Activated naive CD8-positive, alpha-beta T cell treated with anti-CD3 and anti-CD28 coated beads, Interleukin-2, amount 50 U/mL, for 24 hours (primary cell): ENCODE results near the gene RNF224.
A peak's percentile ranks its signal among the peaks of the same experiment; 100 is the strongest.

ENCODE experiments used
- ATAC-seq: fragments of 150-1000 bp; cut with Tn5 transposase; one replicate; pipeline ENCODE4 v1.10.0; 2021
- DNase-seq: peaks from one replicate; pipeline ENCODE4 v3.0.0; 2021
- H3K27ac Mint-ChIP-seq: one replicate; pipeline ENCODE4 v1.8.0; 2021; ENCODE audit warnings: mild to moderate bottlenecking, mixed read lengths
- H3K27me3 Mint-ChIP-seq: one replicate; pipeline ENCODE4 v1.8.0; 2021; ENCODE audit warnings: mixed read lengths
- H3K36me3 Mint-ChIP-seq: one replicate; pipeline ENCODE4 v1.8.0; 2021; ENCODE audit warnings: low read depth, mixed read lengths
- H3K4me1 Mint-ChIP-seq: one replicate; pipeline ENCODE4 v1.8.0; 2021; ENCODE audit warnings: mixed read lengths
- H3K4me3 Mint-ChIP-seq: one replicate; pipeline ENCODE4 v1.8.0; 2021; ENCODE audit warnings: mild to moderate bottlenecking, moderate library complexity, mixed read lengths
- H3K9me3 Mint-ChIP-seq: one replicate; pipeline ENCODE4 v1.8.0; 2021; ENCODE audit warnings: mixed read lengths

The RNF224 gene

GRCh38 chr9:137188490-137189296 is 38.6 kb upstream of the RNF224 start, which contains the start of the genes ANAPC2 and SSNA1:
Gene ANAPC2 (minus strand): TSS chr9:137188560. CDS start chr9:137188532, 28 bp downstream.
Gene SSNA1 (plus strand): TSS chr9:137188676. CDS start chr9:137188727, 51 bp downstream.
- H3K27me3 Mint-ChIP-seq: no peaks in the 10 kb centered on the region
- H3K27ac Mint-ChIP-seq: peak within 1 kb of the TSS; percentile 91
- peaks cover 38% of the 10 kb centered on the region for H3K4me1 Mint-ChIP-seq
- H3K4me3 Mint-ChIP-seq: peak within 1 kb of the TSS; percentile 92
- H3K9me3 Mint-ChIP-seq: no peaks in the 10 kb centered on the region
- peak; percentile 97 for DNase-seq
- peaks cover 7% of the 10 kb centered on the region for H3K36me3 Mint-ChIP-seq
- peak; percentile 85 for ATAC-seq

GRCh38 chr9:137189297-137190295 is 37.7 kb upstream of the RNF224 start:
- peaks cover 38% of the 10 kb centered on the region for H3K4me1 Mint-ChIP-seq
- H3K27me3 Mint-ChIP-seq: no peaks in the 10 kb centered on the region
- peaks cover 7% of the 10 kb centered on the region for H3K36me3 Mint-ChIP-seq
- ATAC-seq (peak; percentile 2), DNase-seq (no peak)
- H3K4me3 Mint-ChIP-seq: peak overlapping the region; percentile 92
- no peaks in the 10 kb centered on the region for H3K9me3 Mint-ChIP-seq
- peak overlapping the region; percentile 91 for H3K27ac Mint-ChIP-seq

GRCh38 chr9:137190315-137190856 is 36.9 kb upstream of the RNF224 start:
- no peaks in the 10 kb centered on the region for H3K9me3 Mint-ChIP-seq
- H3K4me3 Mint-ChIP-seq: peak overlapping the region; percentile 92
- peaks cover 7% of the 10 kb centered on the region for H3K36me3 Mint-ChIP-seq
- H3K27ac Mint-ChIP-seq: no peak overlapping the region
- ATAC-seq (no peak), DNase-seq (no peak)
- peaks cover 38% of the 10 kb centered on the region for H3K4me1 Mint-ChIP-seq
- H3K27me3 Mint-ChIP-seq: no peaks in the 10 kb centered on the region

- no peak overlapping the region for H3K27ac Mint-ChIP-seq
- no peaks in the 10 kb centered on the region for H3K9me3 Mint-ChIP-seq
- peaks cover 7% of the 10 kb centered on the region for H3K36me3 Mint-ChIP-seq
- H3K27me3 Mint-ChIP-seq: no peaks in the 10 kb centered on the region
- peaks cover 36% of the 10 kb centered on the region for H3K4me1 Mint-ChIP-seq
- ATAC-seq (no peak), DNase-seq (no peak)
- H3K4me3 Mint-ChIP-seq: no peak overlapping the region
Observed at GRCh38 chr9:137191245-137191644, 36.1 kb upstream of the RNF224 start.

GRCh38 chr9:137191691-137192447 is 35.4 kb upstream of the RNF224 start:
- Mint-ChIP-seq H3K27me3 (no peaks in the 10 kb centered on the region), H3K4me1 (peaks cover 30% of the 10 kb centered on the region), H3K4me3 (no peak overlapping the region), H3K27ac (no peak overlapping the region), H3K9me3 (no peaks in the 10 kb centered on the region), H3K36me3 (peaks cover 7% of the 10 kb centered on the region)
- no peak for ATAC-seq
- no peak for DNase-seq

GRCh38 chr9:137192448-137192780 is 34.9 kb upstream of the RNF224 start:
- Mint-ChIP-seq H3K36me3 (peaks cover 7% of the 10 kb centered on the region), H3K4me1 (peaks cover 25% of the 10 kb centered on the region), H3K9me3 (no peaks in the 10 kb centered on the region), H3K27me3 (no peaks in the 10 kb centered on the region), H3K27ac (no peak overlapping the region), H3K4me3 (no peak overlapping the region)
- ATAC-seq (no peak), DNase-seq (no peak)

GRCh38 chr9:137192859-137193258 is 34.4 kb upstream of the RNF224 start:
- peaks cover 7% of the 10 kb centered on the region for H3K36me3 Mint-ChIP-seq

GRCh38 chr9:137193771-137194170 is 33.5 kb upstream of the RNF224 start:
- Mint-ChIP-seq H3K9me3 (no peaks in the 10 kb centered on the region), H3K27me3 (no peaks in the 10 kb centered on the region), H3K4me1 (peaks cover 19% of the 10 kb centered on the region)

More at GRCh38 chr9:137192859-137193258, 34.4 kb upstream of the RNF224 start:
- Mint-ChIP-seq H3K4me3 (no peak overlapping the region), H3K4me1 (peaks cover 21% of the 10 kb centered on the region), H3K27ac (no peak overlapping the region), H3K27me3 (no peaks in the 10 kb centered on the region), H3K9me3 (no peaks in the 10 kb centered on the region)
- no peak for DNase-seq
- no peak for ATAC-seq

GRCh38 chr9:137194388-137194787 is 32.9 kb upstream of the RNF224 start:
- peaks cover 14% of the 10 kb centered on the region for H3K4me1 Mint-ChIP-seq
- ATAC-seq (no peak), DNase-seq (no peak)
- no peak overlapping the region for H3K4me3 Mint-ChIP-seq
- no peaks in the 10 kb centered on the region for H3K9me3 Mint-ChIP-seq
- H3K27ac Mint-ChIP-seq: no peak overlapping the region
- H3K27me3 Mint-ChIP-seq: no peaks in the 10 kb centered on the region
- H3K36me3 Mint-ChIP-seq: peaks cover 5% of the 10 kb centered on the region

More at GRCh38 chr9:137193771-137194170, 33.5 kb upstream of the RNF224 start:
- H3K27ac Mint-ChIP-seq: no peak overlapping the region
- peaks cover 7% of the 10 kb centered on the region for H3K36me3 Mint-ChIP-seq
- H3K4me3 Mint-ChIP-seq: no peak overlapping the region
- ATAC-seq: no peak
- no peak for DNase-seq

GRCh38 chr9:137194909-137195308 is 32.4 kb upstream of the RNF224 start:
- H3K9me3 Mint-ChIP-seq: no peaks in the 10 kb centered on the region
- no peak overlapping the region for H3K4me3 Mint-ChIP-seq
- H3K27me3 Mint-ChIP-seq: no peaks in the 10 kb centered on the region
- peaks cover 5% of the 10 kb centered on the region for H3K36me3 Mint-ChIP-seq
- ATAC-seq: no peak
- no peak for DNase-seq
- peaks cover 11% of the 10 kb centered on the region for H3K4me1 Mint-ChIP-seq
- H3K27ac Mint-ChIP-seq: no peak overlapping the region

- no peak overlapping the region for H3K4me3 Mint-ChIP-seq
- H3K27me3 Mint-ChIP-seq: no peaks in the 10 kb centered on the region
- peaks cover 3% of the 10 kb centered on the region for H3K36me3 Mint-ChIP-seq
- H3K9me3 Mint-ChIP-seq: no peaks in the 10 kb centered on the region
- ATAC-seq (no peak), DNase-seq (no peak)
- no peak overlapping the region for H3K27ac Mint-ChIP-seq
- H3K4me1 Mint-ChIP-seq: peaks cover 6% of the 10 kb centered on the region
Observed at GRCh38 chr9:137195525-137196220, 31.6 kb upstream of the RNF224 start.

- Mint-ChIP-seq H3K4me3 (no peak overlapping the region), H3K27ac (no peak overlapping the region), H3K27me3 (no peaks in the 10 kb centered on the region), H3K36me3 (no peaks in the 10 kb centered on the region), H3K4me1 (peaks cover 17% of the 10 kb centered on the region), H3K9me3 (no peaks in the 10 kb centered on the region)
- DNase-seq (no peak), ATAC-seq (no peak)
Observed at GRCh38 chr9:137198051-137198901, 29.0 kb upstream of the RNF224 start.

- no peak for ATAC-seq
- H3K27ac Mint-ChIP-seq: no peak overlapping the region
- peaks cover 23% of the 10 kb centered on the region for H3K4me1 Mint-ChIP-seq
- H3K9me3 Mint-ChIP-seq: no peaks in the 10 kb centered on the region
- H3K27me3 Mint-ChIP-seq: no peaks in the 10 kb centered on the region
- H3K4me3 Mint-ChIP-seq: no peak overlapping the region
- no peak for DNase-seq
- no peaks in the 10 kb centered on the region for H3K36me3 Mint-ChIP-seq
Observed at GRCh38 chr9:137198902-137199283, 28.4 kb upstream of the RNF224 start.
